HFFc6 (cell line): ENCODE measurements around the gene NKG7. TPM values are rescaled to one million over a fixed set of nuclear protein-coding genes. Genes with fewer than 3 reads are reported as not detected.

ENCODE experiments used
- DNase-seq: peaks from one replicate; pipeline ENCODE4 v3.0.0-alpha.2; 2018
- H3K27ac Mint-ChIP-seq: 2 replicates; pipeline ENCODE4 v1.8.0; 2020; ENCODE audit warnings: mild to moderate bottlenecking, mixed read lengths
- H3K27me3 Mint-ChIP-seq: 2 replicates; pipeline ENCODE4 v1.8.0; 2021; ENCODE audit warnings: mild to moderate bottlenecking, moderate library complexity, mixed read lengths; ENCODE audit not compliant: insufficient read depth
- H3K36me3 Mint-ChIP-seq: 2 replicates; pipeline ENCODE4 v1.8.0; 2021; ENCODE audit warnings: low read depth, mixed read lengths
- H3K4me1 Mint-ChIP-seq: 2 replicates; pipeline ENCODE4 v1.8.0; 2020; ENCODE audit warnings: low read depth, mixed read lengths
- H3K4me3 Mint-ChIP-seq: 2 replicates; pipeline ENCODE4 v1.8.0; 2020; ENCODE audit warnings: mild to moderate bottlenecking, moderate library complexity, mixed read lengths
- H3K9me3 Mint-ChIP-seq: 2 replicates; pipeline ENCODE4 v1.8.0; 2020; ENCODE audit warnings: mild to moderate bottlenecking, mixed read lengths
- CTCF ChIP-seq: fragments of 200-600 bp; sonication (generic); IDR thresholded peaks from 2 replicates; pipeline ENCODE4 v1.5.0; 2021; ENCODE audit warnings: antibody characterized with exemption, mild to moderate bottlenecking
- total RNA-seq, 6 experiments: library from RNA; stranded (reverse); fragmentation: NEBNext Ultra II Directional; extraction: Animal tissue kit (Norgen Biotek cat#: 25700); gene quantifications; 2 replicates in 1 of 6; 3 replicates in 5 of 6; pipeline ENCODE4 v1.2.3, GENCODE V29; 2021

The NKG7 gene
- total RNA-seq, 6 experiments from 2014 or later, result not detected

DNA sequence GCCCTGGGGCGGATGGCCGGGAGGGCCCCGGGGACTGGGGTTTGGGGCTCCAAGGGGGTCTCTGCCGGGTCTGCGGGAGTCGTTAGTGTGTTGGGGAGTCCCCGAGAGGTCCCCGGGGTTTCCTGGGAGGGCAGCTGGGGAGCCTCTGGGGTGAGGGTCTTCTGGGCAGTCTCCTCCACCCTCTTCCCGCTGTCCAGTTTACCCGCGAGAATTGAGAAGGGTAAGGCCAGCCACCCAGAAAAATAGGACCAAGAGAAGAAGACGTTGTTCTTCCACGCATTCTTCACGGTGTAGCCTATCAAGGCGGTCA is 5.2 kb downstream of the NKG7 start:
- no peak for TF ChIP-seq CTCF
- Mint-ChIP-seq H3K4me1 (peaks cover 44% of the 10 kb centered on the region), H3K27ac (peak overlapping the region; percentile 97), H3K9me3 (no peaks in the 10 kb centered on the region), H3K4me3 (peak overlapping the region; percentile 97), H3K36me3 (peaks cover 5% of the 10 kb centered on the region; the same call in 1 of the 2 replicates), H3K27me3 (peaks cover 12% of the 10 kb centered on the region)
- DNase-seq, result no peak

GRCh38 chr19:51366389-51367254 is 5.8 kb downstream of the NKG7 start:
- no peak for TF ChIP-seq CTCF
- H3K4me3 Mint-ChIP-seq, result peak overlapping the region; percentile 97
- H3K36me3 Mint-ChIP-seq, result peaks cover 5% of the 10 kb centered on the region; the same call in 1 of the 2 replicates
- peak overlapping the region; percentile 97 for H3K27ac Mint-ChIP-seq
- peaks cover 12% of the 10 kb centered on the region for H3K27me3 Mint-ChIP-seq
- peak; percentile 98 for DNase-seq
- H3K9me3 Mint-ChIP-seq, result no peaks in the 10 kb centered on the region
- H3K4me1 Mint-ChIP-seq, result peaks cover 44% of the 10 kb centered on the region

- DNase-seq, result no peak
- no peak for TF ChIP-seq CTCF
- Mint-ChIP-seq H3K27ac (peak within 1 kb of the TSS; percentile 97), H3K27me3 (peaks cover 6% of the 10 kb centered on the region), H3K4me3 (peak within 1 kb of the TSS; percentile 97), H3K9me3 (no peaks in the 10 kb centered on the region), H3K4me1 (peaks cover 44% of the 10 kb centered on the region), H3K36me3 (peaks cover 5% of the 10 kb centered on the region; the same call in 1 of the 2 replicates)
Measured at GRCh38 chr19:51365965-51366388, 6.5 kb downstream of the NKG7 start, which contains the start of gene ETFB. Gene ETFB, minus strand, starts transcription at chr19:51366388. Its CDS starts 62 bp downstream, at chr19:51366326.

DNA sequence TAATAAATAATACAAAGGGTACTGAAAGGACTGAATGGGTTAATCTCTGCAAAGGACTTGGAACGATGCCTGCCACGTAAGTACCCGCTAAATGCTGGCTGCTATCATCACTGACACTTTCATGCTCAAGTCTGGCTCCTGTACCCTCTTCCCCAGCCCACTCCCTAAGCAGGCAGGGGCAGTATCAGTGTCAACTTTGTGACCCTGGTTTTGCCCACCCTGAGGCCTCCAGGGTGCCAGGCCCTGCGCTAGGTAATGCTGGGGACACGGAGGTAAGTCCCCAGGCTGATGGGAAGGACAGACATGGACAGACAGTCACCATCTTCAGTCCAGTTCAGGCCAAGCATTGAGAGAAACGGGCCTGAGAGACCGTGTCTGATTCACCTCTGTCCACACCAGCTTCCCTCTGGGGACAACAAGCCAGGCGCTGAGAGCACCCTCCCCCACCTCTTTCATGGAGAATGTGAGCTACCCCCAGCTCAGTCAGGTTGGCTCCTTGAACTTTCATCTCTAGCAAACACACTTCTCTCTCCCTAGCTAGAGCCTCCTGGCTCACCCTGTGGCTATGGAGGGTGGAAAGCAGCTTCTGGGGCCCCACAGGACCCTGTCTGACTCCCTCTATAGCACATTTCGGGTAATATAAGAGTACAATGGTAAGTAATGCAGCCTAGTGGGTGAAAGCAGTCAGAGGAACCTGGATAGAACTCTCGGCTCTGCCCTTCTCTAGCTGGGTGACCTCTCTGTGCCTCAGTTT is 7.1 kb downstream of the NKG7 start:
- no peaks in the 10 kb centered on the region for H3K9me3 Mint-ChIP-seq
- peak overlapping the region; percentile 97 for H3K4me3 Mint-ChIP-seq
- peak overlapping the region; percentile 97 for H3K27ac Mint-ChIP-seq
- DNase-seq, result peak; percentile 32
- H3K4me1 Mint-ChIP-seq, result peaks cover 44% of the 10 kb centered on the region
- no peak for TF ChIP-seq CTCF
- H3K27me3 Mint-ChIP-seq, result peaks cover 2% of the 10 kb centered on the region
- peaks cover 5% of the 10 kb centered on the region; the same call in 1 of the 2 replicates for H3K36me3 Mint-ChIP-seq

DNA sequence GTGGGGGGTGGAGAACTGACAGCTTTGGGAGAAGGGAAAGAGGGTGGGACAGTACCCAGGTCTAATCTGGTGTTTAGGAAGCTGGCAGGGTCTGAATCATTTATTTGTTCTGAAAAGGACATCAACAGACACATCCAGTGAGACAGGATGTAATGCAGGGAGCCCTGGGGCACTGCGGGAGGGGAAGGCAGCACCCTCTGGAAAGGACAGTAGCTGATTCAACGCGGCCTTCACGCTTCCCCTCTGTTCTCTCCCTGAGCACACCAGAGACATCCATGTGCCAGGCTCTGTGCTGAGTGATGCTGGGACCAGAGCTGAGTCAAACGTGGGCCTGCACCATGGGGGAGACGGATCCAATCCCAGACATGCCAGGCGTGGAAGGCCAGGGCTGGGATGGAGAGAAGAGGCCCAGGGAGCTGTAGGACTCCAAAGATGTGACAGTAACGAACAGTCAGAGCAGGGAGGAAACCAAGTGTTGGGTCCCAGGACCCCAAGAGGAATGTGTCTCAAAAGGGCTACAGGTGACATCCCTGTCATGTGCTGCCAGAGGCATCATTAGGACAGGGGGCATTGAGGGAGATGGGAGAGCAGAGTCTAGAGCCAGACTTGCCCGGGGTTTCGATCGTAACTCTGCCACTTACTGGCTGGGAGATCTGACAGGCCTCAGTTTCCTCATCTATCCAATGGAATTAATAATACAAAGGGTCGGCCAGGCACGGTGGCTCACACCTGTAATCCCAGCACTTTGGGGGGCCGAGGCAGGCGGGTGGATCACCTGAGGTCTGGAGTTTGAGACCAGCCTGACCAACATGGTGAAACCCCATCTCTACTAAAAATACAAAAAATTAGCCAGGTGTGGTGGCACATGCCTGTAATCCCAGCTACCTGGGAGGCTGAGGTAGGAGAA is 8.0 kb downstream of the NKG7 start:
- Mint-ChIP-seq H3K36me3 (peaks cover 5% of the 10 kb centered on the region; the same call in 1 of the 2 replicates), H3K4me3 (peak overlapping the region; percentile 67), H3K27ac (peak overlapping the region; percentile 98), H3K27me3 (no peaks in the 10 kb centered on the region), H3K9me3 (no peaks in the 10 kb centered on the region), H3K4me1 (peaks cover 48% of the 10 kb centered on the region)
- no peak for TF ChIP-seq CTCF
- peak; percentile 6 for DNase-seq
